Rectal smooth muscle tissue (tissue), 1 donor: ENCODE measurements around the gene ROMO1.
"Not testable (repeated sequence)": the region's sequence is repeated elsewhere in the genome, so short reads cannot be mapped to it uniquely, and the experiment has no call there.

Experiments used
- H3K27ac ChIP-seq: one replicate; pipeline ENCODE4 v1.7.0; 2013; ENCODE audit warnings: low read depth, low read length, inconsistent platforms
- H3K27me3 ChIP-seq: one replicate; pipeline ENCODE4 v1.7.0; 2013; ENCODE audit warnings: low read length; ENCODE audit not compliant: control insufficient read depth, insufficient read depth
- H3K36me3 ChIP-seq: one replicate; pipeline ENCODE4 v1.7.0; 2013; ENCODE audit warnings: low read length; ENCODE audit not compliant: control insufficient read depth, insufficient read depth
- H3K4me1 ChIP-seq: one replicate; pipeline ENCODE4 v1.7.0; 2013; ENCODE audit warnings: low read length; ENCODE audit not compliant: control insufficient read depth, insufficient read depth
- H3K4me3 ChIP-seq: one replicate; pipeline ENCODE4 v1.7.0; 2013; ENCODE audit warnings: low read length
- H3K9ac ChIP-seq: one replicate; pipeline ENCODE4 v1.7.0; 2013; ENCODE audit warnings: low read length

ROMO1 gene

DNA sequence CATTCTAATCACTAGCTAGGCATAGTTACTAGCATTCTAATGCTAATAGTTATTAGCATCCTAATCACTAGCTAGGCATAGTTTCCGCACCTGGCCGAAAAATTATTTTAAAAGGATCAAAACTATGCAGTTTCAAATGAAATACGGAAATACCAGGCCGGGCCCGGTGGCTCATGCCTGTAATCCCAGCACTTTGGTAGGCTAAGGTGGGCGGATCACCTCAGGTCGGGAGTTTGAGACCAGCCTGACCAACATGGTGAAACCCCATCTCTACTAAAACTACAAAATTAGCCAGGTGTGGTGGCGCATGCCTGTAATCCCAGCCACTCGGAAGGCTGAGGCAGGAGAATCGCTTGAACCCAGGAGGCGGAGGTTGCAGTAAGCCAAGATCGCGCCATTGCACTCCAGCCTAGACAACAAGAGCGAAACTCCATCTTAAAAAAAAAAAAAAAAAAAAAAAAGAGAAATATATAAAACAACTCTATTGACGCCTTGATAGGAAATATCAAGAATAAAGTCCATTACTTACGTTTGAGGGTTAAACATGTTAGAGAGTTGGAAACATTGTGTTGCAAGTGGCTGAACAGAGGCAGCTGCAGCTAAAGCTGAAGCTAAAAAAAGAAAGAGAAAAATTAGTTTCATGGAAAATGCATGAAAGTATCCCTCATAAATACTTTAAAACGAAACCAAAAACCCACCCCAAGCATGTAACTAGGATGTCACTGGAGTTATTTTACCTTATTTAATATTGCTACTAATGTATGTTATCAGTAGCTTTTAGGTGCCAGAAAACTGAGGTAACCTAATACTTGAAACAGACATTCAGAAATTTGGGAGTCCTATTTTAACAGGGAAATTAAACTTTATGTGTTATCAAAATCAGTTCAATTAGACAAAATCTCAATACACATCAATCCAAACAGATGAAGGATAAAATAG is 7.7 kb downstream of the ROMO1 start:
- H3K27me3 ChIP-seq, H3K4me3 ChIP-seq, H3K4me1 ChIP-seq, H3K27ac ChIP-seq, H3K9ac ChIP-seq: not testable (repeated sequence)
- H3K36me3 ChIP-seq: peaks cover 33% of the 10 kb centered on the region

DNA sequence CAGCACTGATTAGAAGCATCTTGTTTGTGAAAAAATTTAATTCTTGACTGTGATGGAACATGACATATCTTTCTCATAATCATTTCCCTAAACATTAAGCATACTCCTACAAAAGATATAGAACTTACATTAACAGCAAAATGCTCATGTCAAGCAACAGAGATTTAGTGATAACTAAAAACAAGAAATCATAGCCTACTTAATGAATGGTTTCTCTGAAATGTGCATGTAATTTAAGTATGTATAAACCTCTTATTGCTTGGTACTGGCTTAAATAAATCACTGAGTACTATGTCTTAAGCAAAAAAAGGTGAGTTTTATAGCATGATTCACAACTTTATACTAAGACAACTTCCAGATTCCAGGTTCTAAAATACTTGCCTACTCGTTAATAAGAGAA is 9.3 kb downstream of the ROMO1 start:
- Histone ChIP-seq H3K27ac (no peak overlapping the region), H3K36me3 (peaks cover 39% of the 10 kb centered on the region), H3K4me1 (no peaks in the 10 kb centered on the region), H3K4me3 (no peak overlapping the region), H3K27me3 (no peaks in the 10 kb centered on the region), H3K9ac (no peak overlapping the region)

DNA sequence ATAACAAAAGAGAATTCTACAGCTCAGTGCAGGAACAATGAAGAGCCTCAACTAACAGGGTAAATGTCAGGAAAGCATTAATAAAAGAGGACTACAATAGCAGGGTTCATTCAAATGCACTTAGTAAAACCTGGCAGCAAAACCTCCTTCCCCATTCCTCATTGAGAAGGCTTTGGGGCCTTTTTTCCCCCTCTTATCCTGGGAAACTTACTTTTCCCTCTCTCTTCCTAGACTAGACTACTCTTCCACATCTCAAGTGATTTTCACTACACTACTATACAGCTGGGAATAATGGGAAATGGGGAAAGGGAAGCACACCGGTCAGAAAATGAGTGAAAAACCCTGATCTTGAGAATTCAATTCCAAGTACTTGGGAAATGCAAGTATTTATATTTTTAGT is 10.1 kb downstream of the ROMO1 start:
- H3K27ac ChIP-seq: no peak overlapping the region
- no peak overlapping the region for H3K4me3 ChIP-seq
- no peaks in the 10 kb centered on the region for H3K27me3 ChIP-seq
- H3K9ac ChIP-seq: no peak overlapping the region
- peaks cover 39% of the 10 kb centered on the region for H3K36me3 ChIP-seq
- no peaks in the 10 kb centered on the region for H3K4me1 ChIP-seq

DNA sequence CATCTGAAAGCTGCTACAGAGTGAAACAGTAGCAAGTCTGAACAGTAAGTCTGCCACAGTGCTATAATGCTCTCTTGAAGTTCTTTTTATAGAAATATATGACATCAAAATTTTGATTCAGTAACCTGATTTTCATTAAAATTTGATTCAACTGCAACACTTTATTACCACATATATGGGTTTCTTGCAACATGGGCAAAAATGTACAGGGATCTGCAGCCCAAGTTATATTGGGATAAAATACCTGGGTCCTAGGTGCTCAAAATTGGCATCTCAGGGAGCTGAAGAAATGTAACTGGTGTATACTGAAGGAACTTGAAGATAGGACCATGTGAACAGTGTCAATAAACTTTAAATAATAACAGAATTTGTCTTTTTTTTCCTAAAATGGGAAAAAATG is 10.8 kb downstream of the ROMO1 start:
- no peak overlapping the region for H3K9ac ChIP-seq
- H3K27ac ChIP-seq: no peak overlapping the region
- no peak overlapping the region for H3K4me3 ChIP-seq
- H3K36me3 ChIP-seq: peaks cover 40% of the 10 kb centered on the region
- H3K27me3 ChIP-seq: no peaks in the 10 kb centered on the region
- no peaks in the 10 kb centered on the region for H3K4me1 ChIP-seq

DNA sequence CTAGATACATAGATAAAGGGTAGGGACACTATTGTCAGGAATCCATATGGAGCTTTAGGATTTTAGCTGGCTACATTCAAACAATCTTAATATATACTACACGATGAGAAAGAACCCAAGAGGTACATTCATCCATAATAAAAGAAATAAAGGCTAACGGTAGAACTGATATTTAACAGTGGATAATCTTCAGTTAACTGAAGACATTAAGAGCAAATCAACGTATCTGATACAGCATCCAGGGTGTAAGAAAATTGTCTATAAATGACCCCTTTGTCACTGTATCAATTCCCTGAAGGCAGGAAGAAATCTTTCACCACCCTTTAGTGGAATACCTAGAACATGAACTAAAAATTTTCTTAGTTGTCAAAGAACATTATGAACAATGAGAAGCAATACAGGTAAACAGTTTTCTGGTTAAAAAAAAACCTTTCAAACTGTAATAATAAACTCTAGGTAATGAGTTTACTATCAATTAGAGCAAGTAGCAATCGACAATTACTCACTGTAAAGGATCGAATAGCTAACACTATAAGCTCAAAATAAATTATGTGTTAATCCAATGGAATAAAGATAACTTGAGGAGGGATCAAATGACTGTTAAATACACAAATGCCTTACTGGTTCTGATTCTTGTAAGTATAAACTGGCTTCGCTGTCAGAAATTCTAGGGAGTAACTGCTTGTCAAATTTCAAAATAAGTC is 11.8 kb downstream of the ROMO1 start:
- H3K27ac ChIP-seq: no peak overlapping the region
- H3K27me3 ChIP-seq: no peaks in the 10 kb centered on the region
- no peak overlapping the region for H3K9ac ChIP-seq
- no peak overlapping the region for H3K4me3 ChIP-seq
- H3K36me3 ChIP-seq: peaks cover 41% of the 10 kb centered on the region
- no peaks in the 10 kb centered on the region for H3K4me1 ChIP-seq

DNA sequence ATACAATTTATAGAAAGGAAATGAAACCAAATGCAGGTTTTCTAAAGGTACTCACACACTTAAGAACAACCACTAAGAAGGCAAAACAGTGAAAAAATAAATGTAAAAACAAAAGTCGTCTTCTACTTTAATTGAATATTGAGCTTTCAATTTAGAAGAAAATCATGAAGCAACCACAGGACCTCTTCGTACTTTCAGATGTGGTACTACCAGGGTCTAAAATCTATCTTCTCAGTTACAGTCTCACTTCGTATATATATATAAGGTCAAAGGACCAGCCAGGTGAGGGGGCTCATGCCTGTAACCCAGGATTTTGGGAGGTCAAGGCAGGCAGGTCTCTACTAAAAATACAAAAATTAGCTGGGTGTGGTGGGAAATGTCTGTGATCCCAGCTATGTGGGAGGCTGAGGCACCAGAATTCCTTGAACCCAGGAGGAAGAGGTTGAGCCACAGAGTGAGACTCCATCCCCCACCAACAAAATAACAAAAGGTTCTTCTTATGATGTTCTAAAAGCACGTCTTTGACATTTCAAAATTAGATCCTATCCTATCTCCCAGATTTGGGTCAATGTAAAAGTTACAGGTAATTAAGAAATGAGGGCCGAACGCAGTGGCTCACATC is 12.5 kb downstream of the ROMO1 start:
- no peaks in the 10 kb centered on the region for H3K27me3 ChIP-seq
- no peak overlapping the region for H3K9ac ChIP-seq
- H3K27ac ChIP-seq: no peak overlapping the region
- H3K36me3 ChIP-seq: peaks cover 41% of the 10 kb centered on the region
- no peaks in the 10 kb centered on the region for H3K4me1 ChIP-seq
- H3K4me3 ChIP-seq: no peak overlapping the region

DNA sequence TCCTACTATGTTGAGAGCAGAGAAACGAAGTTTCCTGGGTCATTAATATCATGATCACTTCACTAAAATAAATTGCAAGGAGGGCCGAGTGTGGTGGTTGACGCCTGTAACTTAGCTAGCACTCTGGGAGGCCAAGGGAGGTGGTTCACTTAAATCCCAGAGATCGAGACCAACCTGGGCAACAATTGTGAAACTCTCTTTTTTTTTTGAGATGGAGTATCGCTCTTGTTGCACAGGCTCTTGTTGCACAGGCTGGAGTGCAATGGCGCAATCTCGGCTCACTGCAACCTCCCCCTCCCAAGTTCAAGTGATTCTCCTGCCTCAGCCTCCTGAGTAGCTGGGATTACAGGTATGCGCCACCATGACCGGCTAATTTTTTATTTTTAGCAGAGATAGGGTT is 13.9 kb downstream of the ROMO1 start:
- H3K9ac ChIP-seq, H3K27ac ChIP-seq, H3K27me3 ChIP-seq, H3K4me3 ChIP-seq, H3K4me1 ChIP-seq: not testable (repeated sequence)
- peaks cover 46% of the 10 kb centered on the region for H3K36me3 ChIP-seq

DNA sequence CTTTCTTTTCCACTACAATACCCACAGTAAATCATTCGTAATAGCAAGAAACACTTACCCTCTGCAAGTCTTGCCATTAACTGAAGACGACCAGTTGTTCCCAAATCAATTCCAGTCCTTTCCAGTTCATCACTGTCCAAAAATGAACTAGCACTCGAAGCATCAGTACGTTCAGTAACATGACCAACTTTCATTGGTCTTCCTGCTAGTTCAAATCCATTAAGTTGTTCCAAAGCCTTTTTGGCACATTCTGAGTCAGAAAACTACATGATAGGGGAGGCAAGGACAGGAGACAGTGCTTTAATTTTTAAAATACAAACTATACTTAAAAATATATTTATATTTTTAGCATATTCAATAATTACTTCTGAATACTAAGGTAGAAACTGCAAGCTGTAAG is 14.9 kb downstream of the ROMO1 start:
- Histone ChIP-seq H3K4me1 (no peaks in the 10 kb centered on the region), H3K4me3 (no peak overlapping the region), H3K27me3 (no peaks in the 10 kb centered on the region), H3K27ac (no peak overlapping the region), H3K36me3 (peaks cover 54% of the 10 kb centered on the region), H3K9ac (no peak overlapping the region)

DNA sequence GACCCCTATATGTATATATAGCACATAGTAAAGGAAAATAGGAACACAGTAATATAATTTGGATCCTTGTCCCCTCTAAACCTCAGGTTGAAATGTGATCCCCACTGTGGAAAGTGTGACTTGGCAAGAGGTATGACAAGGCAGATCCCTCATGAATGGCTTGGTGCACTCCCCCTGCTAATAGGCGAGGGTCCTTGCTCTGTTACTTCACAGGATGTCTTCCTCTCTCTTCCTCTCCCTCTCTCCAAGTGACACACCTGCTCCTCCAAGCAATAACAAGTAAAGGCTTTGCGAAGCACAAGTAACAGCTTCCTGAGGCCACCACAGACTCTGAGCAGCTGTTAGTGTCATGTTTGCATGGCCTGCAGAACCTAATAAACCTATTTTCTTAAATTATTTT is 16.4 kb downstream of the ROMO1 start:
- Histone ChIP-seq H3K4me1 (no peaks in the 10 kb centered on the region), H3K36me3 (peaks cover 58% of the 10 kb centered on the region), H3K9ac (no peak overlapping the region), H3K4me3 (no peak overlapping the region), H3K27ac (no peak overlapping the region), H3K27me3 (no peaks in the 10 kb centered on the region)

DNA sequence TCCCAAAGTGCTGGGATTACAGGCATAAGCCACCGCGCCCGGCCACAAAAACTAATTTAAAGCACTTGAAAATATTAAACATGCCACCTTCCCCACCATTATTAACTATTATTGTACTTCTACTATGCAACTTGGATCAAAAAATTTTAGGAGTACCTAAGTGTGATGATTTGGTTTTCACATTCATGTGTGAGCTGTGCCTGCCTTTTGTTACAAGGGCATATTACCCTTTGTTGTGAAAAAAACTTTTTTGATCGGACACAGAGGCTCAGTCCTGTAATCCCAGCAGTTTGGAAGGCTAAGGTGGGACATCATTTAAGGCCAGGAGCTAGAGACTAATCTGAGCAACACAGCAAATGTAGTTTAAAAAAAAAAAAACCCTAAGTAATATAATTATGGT is 17.1 kb downstream of the ROMO1 start:
- H3K27ac ChIP-seq: no peak overlapping the region
- no peaks in the 10 kb centered on the region for H3K4me1 ChIP-seq
- no peak overlapping the region for H3K9ac ChIP-seq
- H3K36me3 ChIP-seq: peaks cover 59% of the 10 kb centered on the region
- no peak overlapping the region for H3K4me3 ChIP-seq
- H3K27me3 ChIP-seq: no peaks in the 10 kb centered on the region

DNA sequence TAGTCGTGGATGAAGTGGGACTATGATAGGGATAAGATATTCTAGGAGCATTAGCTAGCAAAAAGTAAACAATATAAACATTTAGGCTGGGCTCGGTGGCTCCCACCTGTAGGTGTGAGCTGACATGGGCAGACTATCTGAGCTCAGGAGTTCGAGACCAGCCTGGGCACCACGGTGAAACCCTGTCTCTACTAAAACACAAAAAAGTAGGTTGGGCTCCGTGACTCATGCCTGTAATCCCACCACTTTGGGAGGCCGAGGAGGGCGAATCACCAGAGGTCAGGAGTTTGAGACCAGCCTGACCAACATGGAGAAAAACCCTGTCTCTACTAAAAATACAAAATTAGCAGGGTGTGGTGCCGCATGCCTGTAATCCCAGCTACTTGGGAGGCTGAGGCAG is 19.1 kb downstream of the ROMO1 start:
- H3K36me3 ChIP-seq: peaks cover 56% of the 10 kb centered on the region
- not testable (repeated sequence) for H3K27me3 ChIP-seq, H3K9ac ChIP-seq

DNA sequence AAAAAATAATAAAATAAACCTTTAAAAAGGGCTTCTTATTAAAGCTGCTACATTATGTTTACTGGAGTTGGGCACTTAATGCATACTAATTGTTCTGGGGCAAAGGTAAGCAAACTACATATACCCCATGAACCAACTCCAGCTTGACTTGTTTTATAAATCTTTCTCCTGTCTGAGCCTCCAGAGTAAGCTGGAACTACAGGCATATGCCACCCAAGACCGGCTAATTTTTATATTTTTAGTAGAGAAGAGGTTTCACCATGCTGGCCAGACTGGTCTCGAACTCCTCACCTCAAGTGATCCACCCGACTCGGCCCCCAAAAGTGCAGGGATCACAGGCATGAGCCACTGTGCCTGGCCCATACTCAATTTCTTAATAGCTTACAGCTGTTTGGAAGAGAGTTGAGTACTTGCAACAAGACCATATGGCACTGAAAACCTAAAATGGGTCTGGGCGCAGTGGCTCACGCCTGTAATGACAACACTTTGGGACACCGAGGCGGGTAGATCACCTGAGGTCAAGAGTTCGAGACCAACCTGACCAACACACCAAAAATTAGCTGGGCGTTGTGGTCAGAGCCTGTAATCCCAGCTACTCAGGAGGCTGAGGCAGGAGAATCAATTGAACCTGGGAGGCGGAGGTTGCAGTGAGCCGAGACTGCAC is 19.9 kb downstream of the ROMO1 start:
- H3K36me3 ChIP-seq: peaks cover 62% of the 10 kb centered on the region

More for the DNA sequence above, 19.1 kb downstream of the ROMO1 start:
- not testable (repeated sequence) for H3K4me3 ChIP-seq, H3K27ac ChIP-seq, H3K4me1 ChIP-seq

More for the DNA sequence above, 19.9 kb downstream of the ROMO1 start:
- H3K27ac ChIP-seq: no peak overlapping the region
- H3K9ac ChIP-seq: no peak overlapping the region
- no peaks in the 10 kb centered on the region for H3K4me1 ChIP-seq
- no peaks in the 10 kb centered on the region for H3K27me3 ChIP-seq
- H3K4me3 ChIP-seq: no peak overlapping the region
